Activated naive CD4-positive, alpha-beta T cell treated with anti-CD3 and anti-CD28 coated beads, Interleukin-2, amount 50 U/mL, for 24 hours (primary cell): ENCODE data around the gene SHF.
A peak's percentile ranks its signal among the peaks of the same experiment; 100 is the strongest.
"Not testable (repeated sequence)": the region's sequence is repeated elsewhere in the genome, so short reads cannot be mapped to it uniquely, and the experiment has no call there.

Experiments used
- H3K27ac Mint-ChIP-seq: one replicate; pipeline ENCODE4 v1.8.0; 2021; ENCODE audit warnings: mild to moderate bottlenecking, mixed read lengths
- H3K27me3 Mint-ChIP-seq: one replicate; pipeline ENCODE4 v1.8.0; 2021; ENCODE audit warnings: mixed read lengths
- H3K36me3 Mint-ChIP-seq: one replicate; pipeline ENCODE4 v1.8.0; 2021; ENCODE audit warnings: mixed read lengths
- H3K4me1 Mint-ChIP-seq: one replicate; pipeline ENCODE4 v1.8.0; 2021; ENCODE audit warnings: mixed read lengths
- H3K4me3 Mint-ChIP-seq: one replicate; pipeline ENCODE4 v1.8.0; 2021; ENCODE audit warnings: mild to moderate bottlenecking, mixed read lengths
- H3K9me3 Mint-ChIP-seq: one replicate; pipeline ENCODE4 v1.8.0; 2021; ENCODE audit warnings: mixed read lengths

SHF gene, protein sequence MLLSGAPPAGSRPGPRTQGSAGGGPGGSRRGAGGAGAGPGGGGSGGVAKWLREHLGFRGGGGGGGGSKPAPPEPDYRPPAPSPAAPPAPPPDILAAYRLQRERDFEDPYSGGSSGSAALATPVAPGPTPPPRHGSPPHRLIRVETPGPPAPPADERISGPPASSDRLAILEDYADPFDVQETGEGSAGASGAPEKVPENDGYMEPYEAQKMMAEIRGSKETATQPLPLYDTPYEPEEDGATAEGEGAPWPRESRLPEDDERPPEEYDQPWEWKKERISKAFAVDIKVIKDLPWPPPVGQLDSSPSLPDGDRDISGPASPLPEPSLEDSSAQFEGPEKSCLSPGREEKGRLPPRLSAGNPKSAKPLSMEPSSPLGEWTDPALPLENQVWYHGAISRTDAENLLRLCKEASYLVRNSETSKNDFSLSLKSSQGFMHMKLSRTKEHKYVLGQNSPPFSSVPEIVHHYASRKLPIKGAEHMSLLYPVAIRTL

DNA sequence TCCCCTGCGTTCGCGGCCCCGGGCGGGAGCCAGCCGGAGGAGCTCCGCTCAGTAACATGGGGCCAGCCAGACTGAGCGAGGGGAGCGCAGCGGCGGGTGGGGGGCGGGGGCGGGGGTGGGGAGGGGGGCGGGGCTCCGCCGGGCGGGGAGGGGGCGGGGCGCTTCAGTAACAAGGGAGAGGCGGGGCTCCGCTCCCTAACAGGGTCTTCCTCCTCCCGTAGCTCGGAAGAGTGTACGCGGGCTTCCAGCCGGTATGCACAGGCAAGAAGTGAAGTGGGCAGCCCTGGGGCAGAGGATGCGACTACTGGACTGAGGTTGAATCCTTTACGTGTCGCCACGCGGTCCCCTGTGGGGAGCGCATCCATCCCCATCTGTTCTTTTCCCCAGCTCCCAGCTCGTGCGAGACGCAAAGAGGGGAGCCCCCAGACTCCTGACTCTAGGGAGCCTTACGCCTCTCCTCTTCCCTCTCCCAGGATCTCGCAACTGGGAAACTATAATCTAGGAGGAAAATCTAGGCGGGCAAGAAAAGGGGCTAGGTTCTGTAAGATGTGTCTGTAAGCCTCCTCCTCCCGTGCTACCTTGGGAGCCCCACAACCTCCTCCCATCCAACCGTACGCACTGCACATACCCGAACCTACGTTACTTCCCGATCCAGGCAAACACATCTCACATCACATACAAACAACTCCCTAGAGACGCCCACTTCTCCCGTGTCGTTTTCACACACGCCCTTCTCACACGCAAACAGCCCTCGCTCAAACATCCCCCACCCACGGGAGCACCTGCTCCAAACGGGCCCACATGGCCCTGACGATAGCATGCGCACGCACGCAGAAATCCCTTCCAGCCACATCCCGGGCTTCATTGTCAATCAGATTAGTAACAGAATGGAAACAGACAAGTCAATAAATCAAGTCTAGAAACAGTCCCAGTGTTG, at the start of gene SHF:
SHF (minus strand) TSS at position 73 of the 937 bp plus-strand sequence; CDS start at position 58, 15 bp downstream.
- peaks cover 44% of the 10 kb centered on the region for H3K4me1 Mint-ChIP-seq

DNA sequence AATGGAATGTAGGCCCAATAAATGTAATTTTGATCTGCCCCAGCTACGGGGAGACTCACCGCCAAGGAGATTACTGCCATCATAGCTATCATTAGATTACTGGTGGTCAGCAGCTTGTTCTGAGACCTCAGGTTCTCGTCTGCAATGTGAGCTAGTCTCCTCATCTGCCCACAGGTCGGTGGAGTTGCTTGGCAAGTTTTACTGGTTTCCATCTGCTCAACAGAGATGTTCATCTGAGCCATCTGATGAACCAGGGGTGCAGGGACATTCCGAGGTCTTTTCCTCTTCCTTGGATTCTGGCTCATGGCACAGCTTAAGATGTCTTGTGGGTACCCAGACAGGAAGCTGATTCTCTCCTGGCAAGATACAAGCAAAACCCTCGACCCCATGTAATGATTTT, 49.0 kb upstream of the SHF start:
- H3K4me3 Mint-ChIP-seq, H3K4me1 Mint-ChIP-seq, H3K27ac Mint-ChIP-seq, H3K27me3 Mint-ChIP-seq: not testable (repeated sequence)
- Mint-ChIP-seq H3K9me3 (peaks cover 24% of the 10 kb centered on the region), H3K36me3 (peaks cover 21% of the 10 kb centered on the region)

More for the DNA sequence above, at the start of gene SHF:
- peak within 1 kb of the TSS; percentile 89 for H3K4me3 Mint-ChIP-seq
- no peaks in the 10 kb centered on the region for H3K27me3 Mint-ChIP-seq
- no peaks in the 10 kb centered on the region for H3K9me3 Mint-ChIP-seq
- H3K27ac Mint-ChIP-seq = peak within 1 kb of the TSS; percentile 97
- peaks cover 4% of the 10 kb centered on the region for H3K36me3 Mint-ChIP-seq

DNA sequence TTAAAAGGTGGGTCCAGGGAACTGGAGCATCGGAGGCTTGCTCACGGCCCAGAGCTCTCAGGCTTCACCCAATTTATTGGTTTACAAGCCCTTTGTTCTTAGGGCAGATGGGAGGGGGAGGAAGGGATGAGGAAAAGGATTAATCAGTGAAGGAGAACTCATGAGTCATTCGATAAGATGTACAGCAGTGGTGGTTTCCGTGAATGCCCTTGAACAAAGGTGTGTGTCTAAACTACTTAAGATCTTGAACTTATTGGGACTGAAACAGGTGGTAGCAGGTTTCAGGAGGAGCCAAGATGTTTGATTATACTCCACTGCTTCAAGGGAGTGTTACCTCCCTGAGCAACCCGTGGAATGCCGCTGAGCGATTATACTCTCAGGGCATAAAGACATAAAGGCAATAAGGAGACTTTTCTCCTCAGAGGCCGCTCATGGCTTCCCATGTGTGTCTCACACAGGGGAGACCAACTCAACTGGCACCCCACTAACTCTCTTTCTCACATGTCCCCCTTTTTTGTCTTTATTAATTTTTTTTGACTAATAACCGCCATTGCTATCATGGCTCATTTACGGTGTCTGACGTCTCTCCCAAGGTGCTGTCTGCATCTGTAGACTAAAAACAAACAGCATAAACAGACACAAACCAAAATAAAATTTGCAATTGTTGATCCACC, 46.9 kb upstream of the SHF start:
- peaks cover 16% of the 10 kb centered on the region for H3K36me3 Mint-ChIP-seq
- no peak overlapping the region for H3K27ac Mint-ChIP-seq
- H3K27me3 Mint-ChIP-seq = no peaks in the 10 kb centered on the region
- peaks cover 18% of the 10 kb centered on the region for H3K9me3 Mint-ChIP-seq
- no peak overlapping the region for H3K4me3 Mint-ChIP-seq
- H3K4me1 Mint-ChIP-seq = no peaks in the 10 kb centered on the region

DNA sequence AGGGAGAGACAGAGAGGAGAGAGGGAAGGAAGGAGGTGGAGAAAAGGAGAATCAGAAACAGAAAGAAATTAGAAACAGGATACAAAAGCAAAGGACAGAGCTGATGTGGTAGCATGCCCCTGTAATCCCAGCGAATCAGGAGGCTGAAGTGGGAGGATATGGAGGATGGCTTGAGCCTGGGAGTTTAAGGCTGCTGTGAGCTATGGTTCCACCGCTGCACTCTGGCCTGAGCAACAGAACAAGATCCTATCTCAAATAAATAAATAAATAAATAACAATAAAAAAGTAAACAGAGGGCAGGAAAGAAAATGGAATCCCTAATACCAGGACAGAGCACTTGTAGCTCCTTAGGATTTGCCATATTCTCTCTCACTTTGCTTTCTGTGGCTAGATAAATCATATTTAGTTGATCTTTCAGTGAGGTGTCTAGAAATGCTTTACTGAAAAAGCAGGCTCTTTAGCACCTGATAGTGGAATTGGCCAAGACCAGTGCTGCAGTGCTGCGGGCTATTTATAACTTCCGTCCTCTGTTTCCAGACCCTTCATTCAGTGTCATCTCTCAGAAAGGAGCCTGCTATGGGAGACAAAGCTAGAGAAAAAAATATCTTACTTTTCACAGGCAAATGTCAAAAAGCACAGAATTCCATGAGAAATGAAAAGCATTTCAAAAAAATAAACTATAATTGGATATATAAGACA, 44.2 kb upstream of the SHF start:
- no peak overlapping the region for H3K27ac Mint-ChIP-seq
- peaks cover 8% of the 10 kb centered on the region for H3K36me3 Mint-ChIP-seq
- H3K4me3 Mint-ChIP-seq = no peak overlapping the region

DNA sequence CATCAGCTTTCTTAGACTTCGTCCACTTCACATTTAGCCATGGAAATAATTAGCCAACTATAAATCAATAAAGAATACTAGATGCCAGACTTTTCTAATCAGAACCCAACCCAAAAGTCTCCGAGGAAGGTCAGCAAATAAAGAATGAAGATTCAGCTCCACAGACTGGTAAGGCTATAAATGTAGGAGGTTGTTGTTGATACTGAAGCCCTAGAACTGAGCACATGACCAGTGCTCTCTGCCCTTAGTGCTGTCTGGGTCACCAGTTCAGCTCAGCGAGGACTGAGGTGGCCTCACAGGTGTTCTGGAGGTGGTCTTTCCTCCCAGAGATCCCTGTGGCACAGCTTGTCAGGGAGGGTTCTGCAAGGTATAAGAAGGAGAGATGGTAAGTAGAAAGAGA, 43.4 kb upstream of the SHF start:
- no peak overlapping the region for H3K4me3 Mint-ChIP-seq
- no peaks in the 10 kb centered on the region for H3K9me3 Mint-ChIP-seq
- H3K36me3 Mint-ChIP-seq = peaks cover 8% of the 10 kb centered on the region
- no peaks in the 10 kb centered on the region for H3K27me3 Mint-ChIP-seq
- H3K27ac Mint-ChIP-seq = no peak overlapping the region
- no peaks in the 10 kb centered on the region for H3K4me1 Mint-ChIP-seq

More for the DNA sequence above, 44.2 kb upstream of the SHF start:
- Mint-ChIP-seq H3K27me3 (no peaks in the 10 kb centered on the region), H3K4me1 (no peaks in the 10 kb centered on the region), H3K9me3 (no peaks in the 10 kb centered on the region)

DNA sequence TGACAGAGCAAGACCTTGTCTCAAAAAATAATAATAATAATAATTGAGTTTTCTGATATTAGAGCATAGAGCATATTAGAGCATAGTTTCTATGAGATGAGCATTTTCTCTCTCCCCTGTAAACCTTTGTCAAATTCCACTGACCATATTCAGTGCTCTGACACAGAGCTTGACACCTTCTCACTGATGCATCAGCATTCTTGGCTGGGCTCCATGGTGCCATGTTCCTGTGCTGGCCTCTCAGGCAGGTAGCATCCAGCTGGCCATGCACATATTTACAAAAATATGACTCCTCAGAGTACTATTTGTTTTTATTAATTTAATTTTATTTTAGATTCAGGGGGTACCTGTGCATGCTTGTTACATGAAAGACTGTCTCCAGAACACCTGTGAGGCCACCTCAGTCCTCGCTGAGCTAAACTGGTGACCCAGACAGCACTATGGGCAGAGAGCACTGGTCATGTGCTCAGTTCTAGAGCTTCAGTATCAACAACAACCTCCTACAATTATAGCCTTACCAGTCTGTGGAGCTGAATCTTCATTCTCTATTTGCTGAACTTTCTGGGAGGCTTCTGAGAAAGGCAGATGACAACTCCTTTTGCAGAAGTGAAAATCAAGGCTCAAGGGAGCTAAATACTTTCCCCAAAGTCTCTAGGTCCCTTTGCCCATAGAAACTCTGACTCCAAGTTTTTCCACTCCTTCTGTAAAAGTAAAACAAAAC, 42.6 kb upstream of the SHF start:
- Mint-ChIP-seq H3K9me3 (no peaks in the 10 kb centered on the region), H3K27ac (no peak overlapping the region), H3K27me3 (no peaks in the 10 kb centered on the region), H3K36me3 (peaks cover 7% of the 10 kb centered on the region), H3K4me3 (no peak overlapping the region), H3K4me1 (no peaks in the 10 kb centered on the region)

DNA sequence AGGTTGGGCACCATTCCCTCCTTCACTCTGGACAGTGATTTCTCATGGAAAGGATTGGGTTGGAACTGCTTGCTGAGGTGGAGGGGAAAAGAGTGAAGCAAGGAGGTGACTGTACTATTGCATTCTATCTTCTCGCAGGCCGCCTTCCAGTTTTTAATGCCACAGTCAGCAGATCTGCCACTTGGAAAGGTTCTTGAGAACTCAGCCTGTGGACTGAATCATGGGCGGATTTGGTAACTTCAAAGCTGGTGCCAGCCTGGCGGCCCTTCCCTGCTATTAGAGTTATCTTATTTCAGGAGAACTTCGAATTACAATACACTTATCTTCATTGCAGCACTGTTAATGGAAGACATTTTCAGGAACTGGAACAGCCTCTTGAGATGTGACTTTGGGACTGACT, 41.2 kb upstream of the SHF start:
- peaks cover 6% of the 10 kb centered on the region for H3K36me3 Mint-ChIP-seq
- H3K27ac Mint-ChIP-seq = no peak overlapping the region
- no peak overlapping the region for H3K4me3 Mint-ChIP-seq
- H3K4me1 Mint-ChIP-seq = no peaks in the 10 kb centered on the region
- peaks cover 4% of the 10 kb centered on the region for H3K27me3 Mint-ChIP-seq
- no peaks in the 10 kb centered on the region for H3K9me3 Mint-ChIP-seq

DNA sequence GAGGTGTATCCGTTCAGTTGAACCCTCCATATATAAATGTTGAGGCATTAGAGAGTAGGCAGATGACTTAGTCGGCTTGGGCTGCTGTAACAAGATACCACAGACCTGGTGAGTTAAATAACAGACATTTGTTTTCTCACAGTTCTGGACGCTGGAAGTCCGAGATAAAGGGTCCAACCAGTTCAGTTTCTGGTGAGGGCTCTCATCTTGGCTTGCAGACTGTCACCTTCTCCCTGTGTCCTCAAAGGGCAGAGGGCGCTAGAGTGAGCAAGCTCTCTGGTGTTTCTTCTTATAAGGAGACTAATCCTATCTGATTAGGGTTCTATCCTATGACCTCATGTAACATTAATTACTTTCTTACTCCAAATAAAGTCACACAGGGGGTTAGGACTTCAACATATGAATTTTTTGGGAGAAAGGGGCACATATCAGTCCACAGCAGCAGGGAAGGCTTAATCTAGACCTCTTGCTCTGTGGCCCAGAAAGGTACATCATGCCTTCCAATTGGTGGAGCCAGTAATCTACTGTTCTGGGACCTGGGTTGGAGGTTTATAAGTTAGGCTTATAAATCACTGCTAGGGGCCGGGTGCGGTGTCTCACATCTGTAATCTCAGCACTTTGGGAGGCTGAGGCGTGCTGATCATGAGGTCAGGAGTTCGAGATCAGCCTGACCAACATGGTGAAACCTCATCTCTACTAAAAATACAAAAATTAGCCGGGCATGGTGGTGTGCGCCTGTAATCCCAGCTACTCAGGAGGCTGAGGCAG, 37.9 kb upstream of the SHF start:
- Mint-ChIP-seq H3K27me3 (peaks cover 14% of the 10 kb centered on the region), H3K4me1 (no peaks in the 10 kb centered on the region), H3K27ac (no peak overlapping the region), H3K36me3 (no peaks in the 10 kb centered on the region), H3K4me3 (no peak overlapping the region), H3K9me3 (no peaks in the 10 kb centered on the region)

DNA sequence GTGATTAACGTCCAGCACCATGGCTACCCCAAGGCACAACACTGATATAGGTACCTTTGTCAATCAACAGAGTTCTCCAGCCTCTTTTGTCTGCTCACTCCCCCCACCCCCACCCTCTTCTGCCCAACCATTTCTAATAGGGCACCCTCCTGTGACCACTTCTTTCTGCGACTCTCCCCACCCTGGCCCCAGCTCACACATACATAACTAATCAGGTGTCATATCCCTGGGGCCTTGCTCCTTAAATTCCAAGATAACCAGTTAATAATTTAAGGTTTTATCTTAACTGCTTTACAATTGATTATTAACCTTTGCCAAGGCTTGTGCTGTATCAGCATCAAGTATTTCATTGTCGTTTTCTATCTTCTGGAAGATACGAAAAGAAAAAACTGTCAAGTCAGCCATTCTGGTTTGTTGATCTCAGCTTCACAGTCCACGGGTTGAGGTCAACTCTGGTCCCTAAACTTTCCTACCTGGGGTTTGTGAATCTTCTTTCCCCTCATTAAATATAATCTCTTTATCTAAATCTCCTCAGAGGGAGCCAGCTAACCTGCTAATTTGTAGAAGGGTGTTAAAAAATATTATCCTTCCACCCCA, 37.0 kb upstream of the SHF start:
- Mint-ChIP-seq H3K9me3 (no peaks in the 10 kb centered on the region), H3K27me3 (peaks cover 14% of the 10 kb centered on the region), H3K36me3 (no peaks in the 10 kb centered on the region), H3K4me3 (no peak overlapping the region), H3K4me1 (no peaks in the 10 kb centered on the region), H3K27ac (no peak overlapping the region)

DNA sequence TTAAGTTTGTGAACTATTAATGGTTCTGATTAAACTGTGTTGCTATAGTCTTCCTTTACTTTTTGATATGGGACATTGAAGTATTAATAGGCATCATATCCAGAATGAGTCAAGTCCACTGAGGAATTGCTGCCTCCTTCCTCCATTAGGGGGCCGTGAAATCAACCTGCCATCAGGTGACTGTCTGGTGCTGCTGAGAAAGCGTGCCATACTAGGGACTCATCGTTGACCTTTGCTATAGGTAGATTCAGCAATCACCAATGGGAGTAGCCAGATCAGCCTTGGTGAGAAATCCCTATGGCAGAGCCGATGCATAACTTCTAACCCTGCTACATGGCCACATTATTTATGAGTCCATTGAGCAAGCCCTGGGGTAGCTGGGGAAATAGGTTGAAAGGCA, 34.2 kb upstream of the SHF start:
- Mint-ChIP-seq H3K36me3 (no peaks in the 10 kb centered on the region), H3K4me3 (no peak overlapping the region)

DNA sequence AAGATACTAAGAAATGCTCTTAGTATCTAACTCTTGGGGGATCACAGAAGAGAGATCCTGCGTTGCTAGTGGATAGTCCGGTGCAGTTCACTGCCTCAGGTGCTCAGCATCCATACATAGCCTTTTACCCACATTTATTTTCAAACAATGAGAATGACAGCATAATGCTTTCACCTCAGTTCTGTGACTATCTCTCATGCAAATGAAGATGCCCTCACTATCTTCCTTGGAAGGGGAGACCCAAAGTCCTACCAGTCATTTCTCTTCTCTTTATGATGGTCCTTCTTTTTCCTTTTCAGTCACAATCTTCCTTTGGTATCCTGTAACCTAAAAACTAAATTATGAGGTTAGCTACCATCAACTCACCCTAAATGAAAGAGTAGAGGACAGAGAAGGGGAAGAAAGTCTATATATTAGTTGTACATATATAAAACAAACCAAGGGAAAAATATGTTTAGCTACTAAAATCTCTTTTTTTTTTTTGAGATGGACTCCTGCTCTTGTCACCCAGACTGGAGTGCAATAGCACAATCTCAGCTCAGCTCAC, 33.4 kb upstream of the SHF start:
- Mint-ChIP-seq H3K4me3 (no peak overlapping the region), H3K9me3 (no peaks in the 10 kb centered on the region), H3K27ac (no peak overlapping the region), H3K27me3 (peaks cover 14% of the 10 kb centered on the region), H3K4me1 (no peaks in the 10 kb centered on the region), H3K36me3 (no peaks in the 10 kb centered on the region)

More for the DNA sequence above, 34.2 kb upstream of the SHF start:
- Mint-ChIP-seq H3K27ac (no peak overlapping the region), H3K4me1 (no peaks in the 10 kb centered on the region), H3K9me3 (no peaks in the 10 kb centered on the region), H3K27me3 (peaks cover 14% of the 10 kb centered on the region)

DNA sequence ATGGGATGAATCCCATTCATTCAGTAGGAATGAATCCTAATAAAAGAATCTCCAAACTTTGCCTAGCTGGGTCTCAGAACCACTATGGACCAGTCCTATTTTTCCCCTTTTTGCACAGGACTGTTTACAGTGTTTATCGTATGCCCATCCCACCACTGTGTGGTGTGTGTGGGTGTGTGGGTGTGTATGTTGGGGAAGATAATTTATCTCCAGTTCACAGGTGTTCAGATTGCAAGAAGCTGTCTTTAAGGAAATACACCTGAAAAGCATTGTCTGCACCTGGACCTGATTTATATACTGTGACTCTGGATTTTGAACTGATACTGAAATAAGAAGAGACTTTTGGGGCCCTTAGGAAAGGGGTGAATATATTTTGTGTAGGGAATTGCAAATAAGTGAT, 24.7 kb upstream of the SHF start:
- no peaks in the 10 kb centered on the region for H3K36me3 Mint-ChIP-seq
- no peaks in the 10 kb centered on the region for H3K9me3 Mint-ChIP-seq
- H3K4me3 Mint-ChIP-seq = no peak overlapping the region
- H3K4me1 Mint-ChIP-seq = no peaks in the 10 kb centered on the region
- no peak overlapping the region for H3K27ac Mint-ChIP-seq
- H3K27me3 Mint-ChIP-seq = peaks cover 4% of the 10 kb centered on the region

DNA sequence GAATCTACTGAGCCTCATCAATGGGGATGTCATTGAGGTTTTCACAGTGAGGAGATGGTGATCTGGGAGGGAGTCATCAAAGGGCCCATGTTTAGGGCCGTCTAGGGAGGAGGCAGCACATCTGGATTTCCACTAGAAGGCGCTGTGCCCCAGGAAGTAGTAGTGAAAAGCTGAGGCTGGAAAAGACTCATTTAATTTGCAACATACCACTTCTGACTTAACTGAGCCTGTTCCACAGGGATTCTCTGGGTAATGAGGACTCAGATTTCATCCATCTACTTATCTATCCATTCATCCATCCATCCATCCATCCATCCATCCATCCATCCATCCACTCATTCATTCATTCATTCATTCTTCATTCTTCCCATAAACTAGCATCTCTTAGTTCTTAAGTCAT, 17.4 kb upstream of the SHF start:
- Mint-ChIP-seq H3K9me3 (no peaks in the 10 kb centered on the region), H3K27ac (peak overlapping the region; percentile 27), H3K27me3 (peaks cover 4% of the 10 kb centered on the region), H3K36me3 (no peaks in the 10 kb centered on the region), H3K4me1 (peaks cover 4% of the 10 kb centered on the region), H3K4me3 (no peak overlapping the region)
